Measurements from ENCODE around the gene CREB5. TPM values are rescaled to one million over a fixed set of nuclear protein-coding genes. Genes with fewer than 3 reads are reported as not detected.

The CREB5 gene
- total and polyA plus RNA-seq, 2 experiments from 2014 or later, result 2.4 to 4.4 TPM

- TF ChIP-seq, protein P1, sequence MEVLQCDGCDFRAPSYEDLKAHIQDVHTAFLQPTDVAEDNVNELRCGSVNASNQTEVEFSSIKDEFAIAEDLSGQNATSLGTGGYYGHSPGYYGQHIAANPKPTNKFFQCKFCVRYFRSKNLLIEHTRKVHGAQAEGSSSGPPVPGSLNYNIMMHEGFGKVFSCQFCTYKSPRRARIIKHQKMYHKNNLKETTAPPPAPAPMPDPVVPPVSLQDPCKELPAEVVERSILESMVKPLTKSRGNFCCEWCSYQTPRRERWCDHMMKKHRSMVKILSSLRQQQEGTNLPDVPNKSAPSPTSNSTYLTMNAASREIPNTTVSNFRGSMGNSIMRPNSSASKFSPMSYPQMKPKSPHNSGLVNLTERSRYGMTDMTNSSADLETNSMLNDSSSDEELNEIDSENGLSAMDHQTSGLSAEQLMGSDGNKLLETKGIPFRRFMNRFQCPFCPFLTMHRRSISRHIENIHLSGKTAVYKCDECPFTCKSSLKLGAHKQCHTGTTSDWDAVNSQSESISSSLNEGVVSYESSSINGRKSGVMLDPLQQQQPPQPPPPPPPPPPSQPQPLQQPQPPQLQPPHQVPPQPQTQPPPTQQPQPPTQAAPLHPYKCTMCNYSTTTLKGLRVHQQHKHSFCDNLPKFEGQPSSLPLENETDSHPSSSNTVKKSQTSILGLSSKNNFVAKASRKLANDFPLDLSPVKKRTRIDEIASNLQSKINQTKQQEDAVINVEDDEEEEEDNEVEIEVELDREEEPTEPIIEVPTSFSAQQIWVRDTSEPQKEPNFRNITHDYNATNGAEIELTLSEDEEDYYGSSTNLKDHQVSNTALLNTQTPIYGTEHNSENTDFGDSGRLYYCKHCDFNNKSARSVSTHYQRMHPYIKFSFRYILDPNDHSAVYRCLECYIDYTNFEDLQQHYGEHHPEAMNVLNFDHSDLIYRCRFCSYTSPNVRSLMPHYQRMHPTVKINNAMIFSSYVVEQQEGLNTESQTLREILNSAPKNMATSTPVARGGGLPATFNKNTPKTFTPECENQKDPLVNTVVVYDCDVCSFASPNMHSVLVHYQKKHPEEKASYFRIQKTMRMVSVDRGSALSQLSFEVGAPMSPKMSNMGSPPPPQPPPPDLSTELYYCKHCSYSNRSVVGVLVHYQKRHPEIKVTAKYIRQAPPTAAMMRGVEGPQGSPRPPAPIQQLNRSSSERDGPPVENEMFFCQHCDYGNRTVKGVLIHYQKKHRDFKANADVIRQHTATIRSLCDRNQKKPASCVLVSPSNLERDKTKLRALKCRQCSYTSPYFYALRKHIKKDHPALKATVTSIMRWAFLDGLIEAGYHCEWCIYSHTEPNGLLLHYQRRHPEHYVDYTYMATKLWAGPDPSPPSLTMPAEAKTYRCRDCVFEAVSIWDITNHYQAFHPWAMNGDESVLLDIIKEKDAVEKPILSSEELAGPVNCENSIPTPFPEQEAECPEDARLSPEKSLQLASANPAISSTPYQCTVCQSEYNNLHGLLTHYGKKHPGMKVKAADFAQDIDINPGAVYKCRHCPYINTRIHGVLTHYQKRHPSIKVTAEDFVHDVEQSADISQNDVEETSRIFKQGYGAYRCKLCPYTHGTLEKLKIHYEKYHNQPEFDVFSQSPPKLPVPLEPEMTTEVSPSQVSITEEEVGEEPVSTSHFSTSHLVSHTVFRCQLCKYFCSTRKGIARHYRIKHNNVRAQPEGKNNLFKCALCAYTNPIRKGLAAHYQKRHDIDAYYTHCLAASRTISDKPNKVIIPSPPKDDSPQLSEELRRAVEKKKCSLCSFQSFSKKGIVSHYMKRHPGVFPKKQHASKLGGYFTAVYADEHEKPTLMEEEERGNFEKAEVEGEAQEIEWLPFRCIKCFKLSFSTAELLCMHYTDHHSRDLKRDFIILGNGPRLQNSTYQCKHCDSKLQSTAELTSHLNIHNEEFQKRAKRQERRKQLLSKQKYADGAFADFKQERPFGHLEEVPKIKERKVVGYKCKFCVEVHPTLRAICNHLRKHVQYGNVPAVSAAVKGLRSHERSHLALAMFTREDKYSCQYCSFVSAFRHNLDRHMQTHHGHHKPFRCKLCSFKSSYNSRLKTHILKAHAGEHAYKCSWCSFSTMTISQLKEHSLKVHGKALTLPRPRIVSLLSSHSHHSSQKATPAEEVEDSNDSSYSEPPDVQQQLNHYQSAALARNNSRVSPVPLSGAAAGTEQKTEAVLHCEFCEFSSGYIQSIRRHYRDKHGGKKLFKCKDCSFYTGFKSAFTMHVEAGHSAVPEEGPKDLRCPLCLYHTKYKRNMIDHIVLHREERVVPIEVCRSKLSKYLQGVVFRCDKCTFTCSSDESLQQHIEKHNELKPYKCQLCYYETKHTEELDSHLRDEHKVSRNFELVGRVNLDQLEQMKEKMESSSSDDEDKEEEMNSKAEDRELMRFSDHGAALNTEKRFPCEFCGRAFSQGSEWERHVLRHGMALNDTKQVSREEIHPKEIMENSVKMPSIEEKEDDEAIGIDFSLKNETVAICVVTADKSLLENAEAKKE (CRISPR knock-in tag; IDR thresholded peaks at IDR 0.05), result no peak
- TF ChIP-seq CTCF (conservative IDR thresholded peaks at IDR 0.05; ENCODE audit: low read depth in 2 of 2) (no peak), EZH2phosphoT487 (IDR thresholded peaks at IDR 0.05; ENCODE audit: unreplicated experiment) (no peak), EZH2 (IDR thresholded peaks at IDR 0.05; ENCODE audit: low read depth, unreplicated experiment) (no peak), ZNF331 (CRISPR knock-in tag; IDR thresholded peaks at IDR 0.05; ENCODE audit: low read depth) (no peak)
These were observed 317.4 kb downstream of the CREB5 start (continued) for GRCh38 chr7:28729727-28730126.

DNA sequence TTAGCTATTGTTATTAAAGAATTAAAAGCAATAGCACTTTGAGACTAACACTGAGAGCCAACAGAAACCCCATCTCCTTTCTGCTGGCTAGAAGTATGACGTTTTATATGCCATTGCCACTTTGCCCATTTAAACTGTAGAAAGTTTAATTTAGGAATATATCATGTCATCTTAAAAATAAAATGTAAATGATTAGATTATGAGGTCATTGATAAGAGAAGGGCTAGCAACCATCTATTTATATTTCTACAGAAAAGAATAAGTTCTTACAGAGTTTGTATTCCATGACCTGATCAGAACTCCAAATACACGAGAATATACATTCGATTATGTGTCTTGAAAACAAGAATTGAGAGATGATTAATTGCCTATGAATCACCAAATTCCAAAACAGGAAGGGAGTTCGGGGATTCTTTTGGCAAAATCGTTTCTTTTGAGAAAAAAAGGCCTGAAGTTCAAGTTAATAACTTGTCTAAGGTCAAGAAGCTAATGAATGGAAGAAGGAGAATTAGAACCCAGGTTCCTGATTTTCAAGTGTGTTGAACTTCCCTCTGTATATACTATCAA is 318.9 kb downstream of the CREB5 start:
- H3K27me3 Mint-ChIP-seq (ENCODE audit: insufficient read depth, low read depth, poor library complexity), result peaks cover 3% of the 10 kb centered on the region
- Histone ChIP-seq H2AFZ (no peak overlapping the region), H3K27ac (ENCODE audit: low read depth) (no peak overlapping the region), H3K79me2 (replicated peaks; ENCODE audit: insufficient read depth) (no peaks in the 10 kb centered on the region), H3K4me2 (no peak overlapping the region), H3K27me3 (ENCODE audit: insufficient read depth) (no peaks in the 10 kb centered on the region), H3K4me3 (no peak overlapping the region), H3K9me2 (ENCODE audit: insufficient read depth) (no peaks in the 10 kb centered on the region), H3K4me1 (ENCODE audit: insufficient read depth) (no peaks in the 10 kb centered on the region), H3F3A (replicated peaks; ENCODE audit: low read depth) (no peaks in the 10 kb centered on the region), H4K20me1 (replicated peaks; ENCODE audit: insufficient read depth) (no peaks in the 10 kb centered on the region), H3K36me3 (ENCODE audit: insufficient read depth) (no peaks in the 10 kb centered on the region)
- no peak overlapping the region for H3K4me3 Mint-ChIP-seq
- no peaks in the 10 kb centered on the region for H3K36me3 Mint-ChIP-seq (ENCODE audit: low read depth)
- no peak for ATAC-seq
- no peak overlapping the region for H3K27ac Mint-ChIP-seq
- TF ChIP-seq, protein P2, sequence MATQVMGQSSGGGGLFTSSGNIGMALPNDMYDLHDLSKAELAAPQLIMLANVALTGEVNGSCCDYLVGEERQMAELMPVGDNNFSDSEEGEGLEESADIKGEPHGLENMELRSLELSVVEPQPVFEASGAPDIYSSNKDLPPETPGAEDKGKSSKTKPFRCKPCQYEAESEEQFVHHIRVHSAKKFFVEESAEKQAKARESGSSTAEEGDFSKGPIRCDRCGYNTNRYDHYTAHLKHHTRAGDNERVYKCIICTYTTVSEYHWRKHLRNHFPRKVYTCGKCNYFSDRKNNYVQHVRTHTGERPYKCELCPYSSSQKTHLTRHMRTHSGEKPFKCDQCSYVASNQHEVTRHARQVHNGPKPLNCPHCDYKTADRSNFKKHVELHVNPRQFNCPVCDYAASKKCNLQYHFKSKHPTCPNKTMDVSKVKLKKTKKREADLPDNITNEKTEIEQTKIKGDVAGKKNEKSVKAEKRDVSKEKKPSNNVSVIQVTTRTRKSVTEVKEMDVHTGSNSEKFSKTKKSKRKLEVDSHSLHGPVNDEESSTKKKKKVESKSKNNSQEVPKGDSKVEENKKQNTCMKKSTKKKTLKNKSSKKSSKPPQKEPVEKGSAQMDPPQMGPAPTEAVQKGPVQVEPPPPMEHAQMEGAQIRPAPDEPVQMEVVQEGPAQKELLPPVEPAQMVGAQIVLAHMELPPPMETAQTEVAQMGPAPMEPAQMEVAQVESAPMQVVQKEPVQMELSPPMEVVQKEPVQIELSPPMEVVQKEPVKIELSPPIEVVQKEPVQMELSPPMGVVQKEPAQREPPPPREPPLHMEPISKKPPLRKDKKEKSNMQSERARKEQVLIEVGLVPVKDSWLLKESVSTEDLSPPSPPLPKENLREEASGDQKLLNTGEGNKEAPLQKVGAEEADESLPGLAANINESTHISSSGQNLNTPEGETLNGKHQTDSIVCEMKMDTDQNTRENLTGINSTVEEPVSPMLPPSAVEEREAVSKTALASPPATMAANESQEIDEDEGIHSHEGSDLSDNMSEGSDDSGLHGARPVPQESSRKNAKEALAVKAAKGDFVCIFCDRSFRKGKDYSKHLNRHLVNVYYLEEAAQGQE (IDR thresholded peaks at IDR 0.05; ENCODE audit: unreplicated experiment), result no peak
- TF ChIP-seq EZH2phosphoT487 (IDR thresholded peaks at IDR 0.05; ENCODE audit: unreplicated experiment) (no peak), STAT1 (IDR thresholded peaks at IDR 0.05; ENCODE audit: unreplicated experiment) (no peak), POLR2AphosphoS5 (IDR thresholded peaks at IDR 0.05; ENCODE audit: low read depth) (no peak), CREB1 (CRISPR knock-in tag; IDR thresholded peaks at IDR 0.05; ENCODE audit: low read depth) (no peak)
- peaks cover 13% of the 10 kb centered on the region; the same call in 2 of the 3 replicates for H3K4me1 Mint-ChIP-seq
- no peak for DNase-seq (ENCODE audit: low spot score)
- H3K9me3 Mint-ChIP-seq, result no peaks in the 10 kb centered on the region
